Measurements from ENCODE around the gene ALPI. TPM values are rescaled to one million over a fixed set of nuclear protein-coding genes. Genes with fewer than 3 reads are reported as not detected.

Gene ALPI
- total RNA-seq, 4 donors from 2014 or later = 0.17 TPM; not detected in 3

DNA sequence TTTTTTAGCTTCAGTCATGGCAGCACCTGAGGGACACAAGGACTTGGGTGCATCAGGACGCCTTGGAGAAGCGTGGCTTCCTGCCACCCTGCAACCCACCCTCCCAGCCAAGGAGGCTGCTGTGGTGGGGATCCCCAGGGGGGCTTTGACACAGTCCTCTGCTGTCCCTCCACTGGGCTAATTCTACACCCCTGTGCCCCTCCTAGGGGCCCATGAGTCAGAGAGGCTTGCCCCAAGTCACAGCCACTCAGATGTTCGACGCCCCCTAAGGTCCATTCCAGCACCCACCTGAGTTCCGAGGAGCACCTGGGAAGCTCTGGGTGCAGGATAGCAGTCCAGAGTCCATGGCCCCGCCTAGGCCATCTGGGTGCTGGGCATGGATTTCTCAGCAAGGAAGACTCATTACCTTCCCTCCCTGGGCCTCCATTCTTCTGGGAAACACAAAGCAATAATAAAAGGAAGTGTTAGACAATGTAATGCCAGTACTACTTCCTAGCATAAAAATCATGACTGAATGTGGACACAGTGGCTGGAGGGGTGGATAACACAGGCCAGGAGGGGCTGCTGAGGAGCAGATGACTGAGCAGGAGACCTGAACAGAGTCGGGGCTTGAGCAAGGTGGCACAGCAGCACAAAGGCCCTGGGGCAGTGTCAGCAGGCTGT is 45.6 kb upstream of the ALPI start:
- no peaks in the 10 kb centered on the region for H3K4me1 ChIP-seq
- WGBS = 71% methylated on average over 5 of the region's 7 CpGs
- H3K9me3 ChIP-seq = no peaks in the 10 kb centered on the region
- TF ChIP-seq, protein P1, sequence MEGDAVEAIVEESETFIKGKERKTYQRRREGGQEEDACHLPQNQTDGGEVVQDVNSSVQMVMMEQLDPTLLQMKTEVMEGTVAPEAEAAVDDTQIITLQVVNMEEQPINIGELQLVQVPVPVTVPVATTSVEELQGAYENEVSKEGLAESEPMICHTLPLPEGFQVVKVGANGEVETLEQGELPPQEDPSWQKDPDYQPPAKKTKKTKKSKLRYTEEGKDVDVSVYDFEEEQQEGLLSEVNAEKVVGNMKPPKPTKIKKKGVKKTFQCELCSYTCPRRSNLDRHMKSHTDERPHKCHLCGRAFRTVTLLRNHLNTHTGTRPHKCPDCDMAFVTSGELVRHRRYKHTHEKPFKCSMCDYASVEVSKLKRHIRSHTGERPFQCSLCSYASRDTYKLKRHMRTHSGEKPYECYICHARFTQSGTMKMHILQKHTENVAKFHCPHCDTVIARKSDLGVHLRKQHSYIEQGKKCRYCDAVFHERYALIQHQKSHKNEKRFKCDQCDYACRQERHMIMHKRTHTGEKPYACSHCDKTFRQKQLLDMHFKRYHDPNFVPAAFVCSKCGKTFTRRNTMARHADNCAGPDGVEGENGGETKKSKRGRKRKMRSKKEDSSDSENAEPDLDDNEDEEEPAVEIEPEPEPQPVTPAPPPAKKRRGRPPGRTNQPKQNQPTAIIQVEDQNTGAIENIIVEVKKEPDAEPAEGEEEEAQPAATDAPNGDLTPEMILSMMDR (IDR thresholded peaks at IDR 0.05) = no peak
- TF ChIP-seq POLR2AphosphoS5 (IDR thresholded peaks at IDR 0.05) (no peak), EP300 (IDR thresholded peaks at IDR 0.05) (no peak), POLR2A (IDR thresholded peaks at IDR 0.05; ENCODE audit: low read depth) (no peak)
- peaks cover 0 to 48% (median 2%) of the 10 kb centered on the region in 4 donors for H3K27me3 ChIP-seq
- no peak for DNase-seq (ENCODE audit: extremely low spot score)
- H3K36me3 ChIP-seq = no peaks in the 10 kb centered on the region
- H3K27ac ChIP-seq (replicated peaks in 1 of 4) = no peak overlapping the region
- intact Hi-C loops (cut with DNase I) = no loop called here
- no peak overlapping the region for H3K4me3 ChIP-seq

DNA sequence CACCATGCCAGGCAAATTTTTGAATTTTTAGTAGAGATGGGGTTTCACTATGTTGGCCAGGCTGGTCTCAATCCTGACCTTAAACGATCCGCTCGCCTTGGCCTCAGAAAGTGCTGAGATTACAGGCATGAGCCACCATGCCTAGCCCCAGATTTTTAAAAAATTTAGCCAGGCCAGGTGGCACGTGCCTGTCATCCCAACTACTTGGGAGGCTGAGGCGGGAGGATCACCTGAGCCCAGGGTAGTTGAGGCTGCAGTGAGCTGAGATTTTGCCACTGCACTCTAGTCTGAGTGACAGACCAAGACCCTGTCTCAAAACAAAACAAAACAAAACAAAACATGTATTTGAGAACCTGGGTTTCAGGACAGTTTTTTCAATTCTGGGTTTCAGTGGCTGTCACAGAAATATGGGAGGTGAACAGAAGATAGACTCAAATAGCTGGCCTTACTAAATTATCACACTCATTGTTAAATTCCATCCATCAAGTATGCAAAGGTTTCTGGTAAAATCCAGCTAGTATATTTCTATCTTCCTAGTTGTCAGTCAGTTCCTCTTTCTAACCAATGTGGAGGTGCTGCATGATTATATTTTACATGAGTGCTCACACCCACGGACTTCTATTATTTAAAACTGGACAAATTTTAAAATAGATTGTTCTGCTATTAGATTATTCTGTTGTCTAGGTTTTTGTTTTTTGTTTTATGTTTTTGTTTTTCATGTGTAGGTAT is 43.9 kb upstream of the ALPI start:
- no peak overlapping the region for H3K4me3 ChIP-seq
- 86% methylated on average over 6 of the region's 6 CpGs for WGBS
- H3K4me1 ChIP-seq = no peaks in the 10 kb centered on the region
- no peak for DNase-seq (ENCODE audit: extremely low spot score)
- TF ChIP-seq, protein P1 (IDR thresholded peaks at IDR 0.05) = no peak
- TF ChIP-seq EP300 (IDR thresholded peaks at IDR 0.05) (no peak), POLR2AphosphoS5 (IDR thresholded peaks at IDR 0.05) (no peak), POLR2A (IDR thresholded peaks at IDR 0.05; ENCODE audit: low read depth) (no peak)
- peaks cover 0 to 65% (median 2%) of the 10 kb centered on the region in 4 donors for H3K27me3 ChIP-seq
- no peaks in the 10 kb centered on the region for H3K9me3 ChIP-seq
- H3K27ac ChIP-seq (replicated peaks in 1 of 4) = no peak overlapping the region
- intact Hi-C loops (cut with DNase I) = no loop called here
- no peaks in the 10 kb centered on the region for H3K36me3 ChIP-seq

DNA sequence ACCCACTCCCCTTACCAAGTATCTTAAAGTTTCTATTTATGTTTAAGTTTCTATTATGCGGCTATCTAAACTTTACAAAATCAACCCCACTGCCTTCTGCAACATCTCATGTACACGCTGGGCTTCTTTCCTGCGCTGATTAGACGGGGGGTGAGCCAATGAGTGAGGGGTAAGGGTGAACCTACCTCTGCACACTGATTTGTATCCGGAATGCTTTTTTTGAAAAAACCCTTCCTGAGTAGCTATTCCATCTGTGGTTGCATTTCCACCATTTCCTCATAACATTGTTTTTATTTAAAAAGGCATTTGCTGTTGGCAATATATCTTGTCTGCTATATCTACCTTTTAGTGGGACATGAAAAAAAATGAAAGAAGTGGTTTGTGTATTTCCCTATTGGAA is 43.0 kb upstream of the ALPI start:
- Histone ChIP-seq H3K9me3 (no peaks in the 10 kb centered on the region), H3K4me3 (no peak overlapping the region), H3K27me3 (peaks cover 0 to 70% (median 2%) of the 10 kb centered on the region in 4 donors), H3K27ac (replicated peaks in 1 of 4) (no peak overlapping the region), H3K4me1 (no peaks in the 10 kb centered on the region), H3K36me3 (no peaks in the 10 kb centered on the region)
- WGBS = 48% methylated on average over 5 of the region's 5 CpGs
- TF ChIP-seq POLR2AphosphoS5 (IDR thresholded peaks at IDR 0.05) (no peak), EP300 (IDR thresholded peaks at IDR 0.05) (no peak), POLR2A (IDR thresholded peaks at IDR 0.05; ENCODE audit: low read depth) (no peak)
- DNase-seq (ENCODE audit: extremely low spot score) = no peak
- intact Hi-C loops (cut with DNase I) = no loop called here

- DNase-seq (ENCODE audit: extremely low spot score) = no peak
- Histone ChIP-seq H3K4me3 (no peak overlapping the region), H3K4me1 (peaks cover 11 to 21% (median 17%) of the 10 kb centered on the region in 4 donors), H3K27me3 (peaks cover 0 to 80% (median 18%) of the 10 kb centered on the region in 4 donors), H3K36me3 (no peaks in the 10 kb centered on the region), H3K27ac (replicated peaks in 1 of 4) (no peak overlapping the region), H3K9me3 (no peaks in the 10 kb centered on the region)
- intact Hi-C loops (cut with DNase I) = no loop called here
- no peak for TF ChIP-seq POLR2A (IDR thresholded peaks at IDR 0.05; ENCODE audit: low read depth)
- TF ChIP-seq, protein P1 (IDR thresholded peaks at IDR 0.05) = no peak
- no peak for TF ChIP-seq POLR2AphosphoS5 (IDR thresholded peaks at IDR 0.05)
- no peak for TF ChIP-seq EP300 (IDR thresholded peaks at IDR 0.05)
- WGBS = 91% methylated on average over 6 of the region's 8 CpGs
These were observed 40.7 kb upstream of the ALPI start for GRCh38 chr2:232415138-232415690.

All from esophagus muscularis mucosa (tissue), 4 donors.